OCI-LY7 (cell line): ENCODE data around the gene TDRD3.

Experiments used
- CTCF ChIP-seq: fragments of 200-600 bp; sonication (generic); conservative IDR thresholded peaks from 2 replicates; pipeline ENCODE4 v1.5.1; 2014; ENCODE audit warnings: mild to moderate bottlenecking, antibody characterized with exemption, low read length, moderate library complexity, mixed read lengths
- EZH2phosphoT487 ChIP-seq: fragments of 200-600 bp; sonication (generic); IDR thresholded peaks from 2 replicates; pipeline ENCODE4 v1.6.1; 2018; ENCODE audit warnings: low read depth, borderline replicate concordance, mild to moderate bottlenecking, mixed run types, antibody characterized with exemption, low read length, moderate library complexity, mixed read lengths

- TF ChIP-seq CTCF (no peak), EZH2phosphoT487 (no peak)
Observed at GRCh38 chr13:60411983-60412382, 15.0 kb downstream of the TDRD3 start.
